Caco-2 (cell line): ENCODE measurements around the gene NAGS. TPM values are rescaled to one million over a fixed set of nuclear protein-coding genes. Genes with fewer than 3 reads are reported as not detected.

Source experiments
- BruUV-seq: library from RNA; stranded (reverse); fragments of 400-500 nt; replicated peaks from 2 replicates; lab custom pipeline; 2021; lab: Mats Ljungman, UMichigan
- CTCF ChIA-PET: fragments of 300-600 bp; sonication (Branson Sonifier 250); formaldehyde crosslinking; loops from one replicate; lab custom pipeline; 2022; ENCODE audit warnings: antibody characterized with exemption; lab: Charles Lee
- POLR2A ChIA-PET: fragments of 300-600 bp; sonication (Branson Sonifier 250); formaldehyde crosslinking; loops from one replicate; lab custom pipeline; 2022; ENCODE audit warnings: antibody characterized with exemption; lab: Charles Lee
- DNase-seq, 2 experiments: peaks; one replicate each; pipeline versions ENCODE4 v3.0.0 to v3.0.0-alpha.2; 2020 to 2022
- H3K27me3 ChIP-seq: replicated peaks from 2 replicates; pipeline ENCODE4 v1.6.0; 2011; ENCODE audit warnings: low read length; ENCODE audit not compliant: control insufficient read depth, insufficient read depth
- H3K36me3 ChIP-seq: 2 replicates; pipeline ENCODE4 v1.5.1; 2011; ENCODE audit warnings: low read length; ENCODE audit not compliant: control insufficient read depth, insufficient read depth
- H3K4me1 ChIP-seq: fragments of 250-450 bp; sonication (Bioruptor Pico); 2 replicates; pipeline ENCODE4 v1.5.1; 2020; ENCODE audit warnings: mild to moderate bottlenecking
- H3K4me3 ChIP-seq: 2 replicates; pipeline ENCODE4 v1.5.1; 2011; ENCODE audit warnings: low read depth, mild to moderate bottlenecking, control low read depth, low read length
- H3K9me3 ChIP-seq: fragments of 250-450 bp; sonication (Bioruptor Pico); 2 replicates; pipeline ENCODE4 v1.5.1; 2020; ENCODE audit warnings: mild to moderate bottlenecking, moderate library complexity
- H3K27ac Mint-ChIP-seq: one replicate; pipeline ENCODE4 v1.8.0; 2022; ENCODE audit warnings: mixed read lengths; ENCODE audit not compliant: unreplicated experiment
- H3K27me3 Mint-ChIP-seq: one replicate; pipeline ENCODE4 v1.8.0; 2022; ENCODE audit warnings: mixed read lengths; ENCODE audit not compliant: insufficient read depth, unreplicated experiment
- H3K36me3 Mint-ChIP-seq: one replicate; pipeline ENCODE4 v1.8.0; 2022; ENCODE audit warnings: mild to moderate bottlenecking, mixed read lengths; ENCODE audit not compliant: insufficient read depth, unreplicated experiment
- H3K4me1 Mint-ChIP-seq: one replicate; pipeline ENCODE4 v1.8.0; 2022; ENCODE audit warnings: low read depth, mixed read lengths; ENCODE audit not compliant: unreplicated experiment
- H3K4me3 Mint-ChIP-seq: one replicate; pipeline ENCODE4 v1.8.0; 2022; ENCODE audit warnings: mild to moderate bottlenecking, moderate library complexity, mixed read lengths; ENCODE audit not compliant: unreplicated experiment
- H3K9me3 Mint-ChIP-seq: one replicate; pipeline ENCODE4 v1.8.0; 2022; ENCODE audit warnings: mixed read lengths; ENCODE audit not compliant: unreplicated experiment
- intact Hi-C: fragments of 100-400 bp; cut with micrococcal nuclease; formaldehyde crosslinking; loops from one replicate; pipeline ENCODE4 v1.10.0; 2022; ENCODE audit not compliant: unreplicated experiment
- total RNA-seq: library from RNA; stranded (reverse); gene quantifications from 2 replicates; pipeline ENCODE4 v1.2.3, GENCODE V29; 2022
- TF ChIP-seq, protein P1 (sequence below), 2 experiments: fragments of 200-600 bp in 1 of 2; IDR thresholded peaks; 1 replicate in 1 of 2; 2 replicates in 1 of 2; pipeline versions ENCODE4 v1.5.1 to v1.8.0; 2011 to 2022; ENCODE audit warnings: antibody characterized with exemption in 1 of 2, control low read depth in 1 of 2, inconsistent platforms in 1 of 2, low read depth in 1 of 2, low read length in 1 of 2, mild to moderate bottlenecking in 1 of 2, moderate library complexity in 1 of 2; ENCODE audit not compliant: insufficient read depth in 1 of 2, severe bottlenecking in 1 of 2, unreplicated experiment in 1 of 2

NAGS gene
- total RNA-seq, 1 experiment from 2014 or later = 0.50 TPM

DNA sequence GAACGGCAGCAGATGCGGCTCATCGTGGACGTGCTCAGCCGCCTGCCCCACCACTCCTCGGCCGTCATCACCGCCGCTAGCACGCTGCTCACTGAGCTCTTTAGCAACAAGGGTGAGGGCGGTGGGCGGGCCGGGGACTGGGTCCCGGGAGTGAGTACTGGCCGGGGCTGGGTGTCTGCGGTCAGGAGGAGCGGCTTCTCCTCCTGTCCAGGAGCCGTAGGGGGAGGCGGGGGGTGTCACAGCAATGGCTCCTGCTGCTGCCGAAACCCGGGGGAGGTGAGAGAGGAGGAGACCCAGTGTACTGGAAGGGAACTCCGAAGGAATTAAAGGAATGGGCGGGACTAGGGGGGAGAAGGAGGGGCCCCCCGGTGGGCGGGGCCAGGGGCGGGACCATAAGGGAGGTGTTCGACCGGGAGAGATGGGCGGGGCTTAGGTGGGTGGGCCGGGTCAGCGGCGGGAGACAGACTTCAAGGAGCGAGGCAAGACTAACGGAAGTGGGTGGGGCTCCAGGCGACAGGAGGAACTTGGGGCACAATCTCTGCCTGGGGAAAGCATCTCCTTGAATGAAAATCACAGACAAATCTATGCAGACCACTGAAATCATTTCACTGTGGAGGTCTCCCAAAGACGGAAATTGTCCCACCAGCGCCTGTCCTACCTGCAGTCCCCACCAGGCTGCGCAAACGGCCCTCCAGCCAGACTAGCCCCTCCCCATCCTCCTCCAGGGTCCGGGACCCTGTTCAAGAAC is 2.4 kb downstream of the NAGS start:
- ChIA-PET POLR2A (interaction anchor here (0.6 to 0.8 kb wide), 3 partner anchors 63 to 131 kb away, joined by 3 to 8 read pairs (median 3); no protein-coding TSS in a partner anchor), CTCF (interaction anchor here (0.6 to 2.3 kb wide), 7 partner anchors 8 to 826 kb away, joined by 3 to 15 read pairs (median 5); partner anchors contain the start of gene TMEM101)
- TF ChIP-seq, protein P1, sequence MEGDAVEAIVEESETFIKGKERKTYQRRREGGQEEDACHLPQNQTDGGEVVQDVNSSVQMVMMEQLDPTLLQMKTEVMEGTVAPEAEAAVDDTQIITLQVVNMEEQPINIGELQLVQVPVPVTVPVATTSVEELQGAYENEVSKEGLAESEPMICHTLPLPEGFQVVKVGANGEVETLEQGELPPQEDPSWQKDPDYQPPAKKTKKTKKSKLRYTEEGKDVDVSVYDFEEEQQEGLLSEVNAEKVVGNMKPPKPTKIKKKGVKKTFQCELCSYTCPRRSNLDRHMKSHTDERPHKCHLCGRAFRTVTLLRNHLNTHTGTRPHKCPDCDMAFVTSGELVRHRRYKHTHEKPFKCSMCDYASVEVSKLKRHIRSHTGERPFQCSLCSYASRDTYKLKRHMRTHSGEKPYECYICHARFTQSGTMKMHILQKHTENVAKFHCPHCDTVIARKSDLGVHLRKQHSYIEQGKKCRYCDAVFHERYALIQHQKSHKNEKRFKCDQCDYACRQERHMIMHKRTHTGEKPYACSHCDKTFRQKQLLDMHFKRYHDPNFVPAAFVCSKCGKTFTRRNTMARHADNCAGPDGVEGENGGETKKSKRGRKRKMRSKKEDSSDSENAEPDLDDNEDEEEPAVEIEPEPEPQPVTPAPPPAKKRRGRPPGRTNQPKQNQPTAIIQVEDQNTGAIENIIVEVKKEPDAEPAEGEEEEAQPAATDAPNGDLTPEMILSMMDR (IDR thresholded peaks at IDR 0.05; ENCODE audit: insufficient read depth in 1 of 2, low read depth in 1 of 2, low read length in 1 of 2, severe bottlenecking in 1 of 2, unreplicated experiment in 1 of 2) = peak; percentile 33 to 53
- Mint-ChIP-seq H3K27ac (peak overlapping the region; percentile 5), H3K4me3 (peak overlapping the region; percentile 69), H3K4me1 (no peaks in the 10 kb centered on the region), H3K27me3 (peaks cover 4% of the 10 kb centered on the region), H3K9me3 (no peaks in the 10 kb centered on the region), H3K36me3 (peaks cover 24% of the 10 kb centered on the region)
- Histone ChIP-seq H3K4me1 (peaks cover 18% of the 10 kb centered on the region), H3K4me3 (peak overlapping the region; percentile 50), H3K27me3 (peaks cover 3% of the 10 kb centered on the region), H3K9me3 (no peaks in the 10 kb centered on the region), H3K36me3 (no peaks in the 10 kb centered on the region)
- intact Hi-C loops = no loop called here
- DNase-seq = peak; percentile 95 to 99
- BruUV-seq = no TSS peak

DNA sequence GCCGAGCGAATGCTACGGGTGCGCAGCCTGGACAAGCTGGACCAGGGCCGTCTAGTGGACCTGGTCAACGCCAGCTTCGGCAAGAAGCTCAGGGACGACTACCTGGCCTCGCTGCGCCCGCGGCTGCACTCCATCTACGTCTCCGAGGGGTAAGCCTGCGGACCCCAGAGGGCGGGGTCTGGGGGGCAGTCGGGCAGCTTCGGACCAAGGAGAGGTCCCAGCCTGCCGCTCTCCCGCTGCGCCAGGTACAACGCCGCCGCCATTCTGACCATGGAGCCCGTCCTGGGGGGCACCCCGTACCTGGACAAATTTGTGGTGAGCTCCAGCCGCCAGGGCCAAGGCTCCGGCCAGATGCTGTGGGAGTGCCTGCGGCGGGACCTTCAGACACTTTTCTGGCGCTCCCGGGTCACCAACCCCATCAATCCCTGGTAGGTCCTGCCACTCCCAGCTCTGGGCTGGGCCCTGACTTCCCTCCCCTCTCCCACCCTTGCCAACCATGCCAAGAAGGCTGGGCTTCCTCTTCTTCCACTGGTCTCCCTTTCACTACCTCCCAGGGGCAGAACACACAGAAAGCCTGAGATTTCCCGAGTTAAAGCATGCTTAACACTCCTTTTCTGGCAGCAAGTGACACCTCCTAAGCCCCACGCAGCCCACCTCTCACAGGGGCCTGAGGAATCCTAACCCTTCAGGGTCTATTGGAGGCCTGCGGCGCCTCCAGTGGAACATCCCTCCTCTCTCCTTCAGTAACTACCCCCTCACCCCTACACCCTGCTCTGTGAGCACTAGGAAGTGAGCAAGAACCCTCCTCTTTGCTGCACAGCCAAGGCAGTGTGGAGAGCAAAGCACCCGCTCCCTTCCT is 3.2 kb downstream of the NAGS start:
- Histone ChIP-seq H3K4me3 (no peak overlapping the region), H3K9me3 (no peaks in the 10 kb centered on the region), H3K36me3 (0 out of 2 replicates have a peak, but pooled peaks cover 2% of the 10 kb centered on the region), H3K27me3 (peaks cover 3% of the 10 kb centered on the region), H3K4me1 (peaks cover 18% of the 10 kb centered on the region)
- CTCF ChIA-PET = interaction anchor here (1.7 to 2.3 kb wide), 2 partner anchors 64 to 161 kb away, joined by 13 to 15 read pairs; no protein-coding TSS in a partner anchor
- H3K27ac Mint-ChIP-seq = no peak overlapping the region
- no peak for DNase-seq
- peak overlapping the region; percentile 69 for H3K4me3 Mint-ChIP-seq
- H3K36me3 Mint-ChIP-seq = peaks cover 24% of the 10 kb centered on the region
- TF ChIP-seq, protein P1 (IDR thresholded peaks at IDR 0.05; ENCODE audit: insufficient read depth in 1 of 2, low read depth in 1 of 2, low read length in 1 of 2, severe bottlenecking in 1 of 2, unreplicated experiment in 1 of 2) = no peak
- H3K4me1 Mint-ChIP-seq = no peaks in the 10 kb centered on the region
- intact Hi-C loops = no loop called here
- H3K27me3 Mint-ChIP-seq = peaks cover 4% of the 10 kb centered on the region
- no peaks in the 10 kb centered on the region for H3K9me3 Mint-ChIP-seq
- POLR2A ChIA-PET = no interaction called here
- no TSS peak for BruUV-seq
